ENCODE results near the gene MDC1.
"Not testable (repeated sequence)": the region's sequence is repeated elsewhere in the genome, so short reads cannot be mapped to it uniquely, and the experiment has no call there.

Gene MDC1

DNA sequence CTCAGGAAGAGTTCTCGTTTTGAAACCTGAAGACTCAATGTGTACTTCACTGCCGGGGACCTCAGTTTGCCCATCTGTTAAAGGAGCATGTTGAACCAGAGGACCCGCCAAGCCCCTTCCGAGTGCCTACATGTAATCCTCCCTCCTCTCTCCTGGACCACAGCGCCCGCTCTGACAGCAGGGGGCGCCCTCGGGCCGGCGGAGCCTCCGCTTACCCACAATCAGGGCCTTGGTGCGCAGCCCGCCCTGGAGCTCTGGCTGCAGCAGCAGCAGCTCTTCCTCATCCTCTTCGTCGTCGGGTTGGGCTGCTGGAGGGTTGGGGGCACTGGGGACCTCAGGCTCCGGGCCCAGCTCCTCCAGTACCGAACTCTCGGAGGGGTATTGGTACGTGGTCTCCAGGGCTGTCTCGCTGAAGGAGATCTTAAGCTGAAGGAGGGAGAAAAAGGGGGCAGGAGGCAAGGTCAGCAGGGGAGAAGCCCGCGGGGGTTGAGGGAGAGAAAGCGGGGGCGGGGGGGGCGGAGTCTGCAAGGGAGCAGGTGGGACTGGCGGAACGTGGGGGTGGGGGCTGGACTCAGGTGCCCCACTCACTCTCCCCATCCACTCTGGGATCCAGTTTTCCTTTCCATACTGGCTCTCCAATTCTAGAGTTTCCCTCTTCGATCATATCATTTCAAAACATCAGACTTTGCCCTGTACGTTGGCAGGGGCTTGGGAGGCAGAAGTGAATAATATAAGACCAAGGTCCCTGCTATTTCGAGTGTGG is 37.9 kb downstream of the MDC1 start:
- DNase-seq = peak; percentile 94

DNA sequence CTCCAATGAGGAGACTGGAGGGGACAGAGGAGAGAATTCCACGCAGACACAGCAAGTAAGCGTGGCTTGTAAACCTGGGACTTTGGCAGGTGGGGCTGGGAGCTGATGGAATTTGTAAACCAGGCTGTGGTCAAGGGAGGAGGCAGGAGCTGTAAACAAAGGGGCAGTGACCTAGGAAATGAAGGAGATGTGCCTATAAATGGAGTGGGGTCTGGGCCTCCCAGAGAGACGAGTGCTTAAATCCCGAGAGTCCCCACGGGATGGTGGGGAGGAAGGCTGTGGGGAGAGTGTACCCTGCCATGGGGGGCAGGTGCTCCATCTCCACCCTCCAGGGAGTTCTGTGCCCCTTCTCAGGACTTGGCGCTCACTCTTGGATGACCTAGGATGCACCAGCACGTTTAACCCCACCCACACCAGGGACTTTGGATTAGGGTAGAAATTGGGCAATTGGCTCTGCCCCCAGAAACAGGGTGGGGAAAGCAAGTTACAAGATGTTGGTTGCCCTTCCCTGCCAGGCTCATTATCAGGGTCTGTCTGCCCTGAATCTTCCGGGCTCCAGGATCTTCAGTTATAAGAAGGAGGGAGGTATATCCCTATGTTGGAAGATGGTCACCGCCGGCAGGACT is 40.3 kb downstream of the MDC1 start:
- DNase-seq = no peak

DNA sequence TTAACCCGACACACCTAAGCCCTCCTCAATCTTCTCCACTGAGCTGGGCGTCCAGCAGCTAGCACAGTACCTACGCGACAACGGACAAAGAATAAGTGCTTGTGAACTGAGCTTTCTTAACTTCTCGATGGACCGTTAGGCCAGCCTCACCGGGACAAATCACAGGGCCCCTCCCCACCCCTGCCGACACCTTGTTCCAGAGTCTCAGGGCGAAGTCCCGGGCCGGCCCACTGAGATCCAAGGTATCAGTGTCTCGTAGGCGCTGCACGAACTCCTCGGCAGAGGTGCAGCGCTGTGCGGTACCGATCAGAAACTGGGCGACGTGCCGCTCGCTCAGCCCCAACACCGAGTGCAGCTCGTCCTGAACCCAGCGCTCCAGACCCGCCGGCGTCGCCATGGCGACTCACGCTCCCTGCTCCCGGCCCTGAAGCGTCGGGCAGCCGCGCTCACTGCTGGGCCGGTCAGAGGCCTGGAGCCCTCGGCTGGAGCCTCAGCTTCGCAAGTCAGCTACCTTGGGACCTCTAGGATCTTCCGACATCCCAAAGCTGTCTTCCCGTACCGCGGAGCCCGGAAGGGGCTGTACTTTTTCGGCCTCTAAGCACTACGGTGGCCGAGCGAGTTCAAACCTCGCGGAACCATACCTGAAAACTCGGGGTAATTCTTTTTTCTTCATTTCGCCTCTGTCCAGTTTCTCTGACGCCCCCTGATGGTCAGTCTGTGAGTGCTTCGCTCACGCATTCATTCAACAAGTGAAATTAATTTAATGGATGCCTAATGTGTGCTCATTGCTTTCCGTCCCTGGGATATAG is 44.4 kb downstream of the MDC1 start, which contains the start of gene DHX16:
TSS of gene DHX16 (minus strand) at position 562 of the 809 bp plus-strand sequence. CDS start at position 397, 165 bp downstream.
- DNase-seq = peak; percentile 94

DNA sequence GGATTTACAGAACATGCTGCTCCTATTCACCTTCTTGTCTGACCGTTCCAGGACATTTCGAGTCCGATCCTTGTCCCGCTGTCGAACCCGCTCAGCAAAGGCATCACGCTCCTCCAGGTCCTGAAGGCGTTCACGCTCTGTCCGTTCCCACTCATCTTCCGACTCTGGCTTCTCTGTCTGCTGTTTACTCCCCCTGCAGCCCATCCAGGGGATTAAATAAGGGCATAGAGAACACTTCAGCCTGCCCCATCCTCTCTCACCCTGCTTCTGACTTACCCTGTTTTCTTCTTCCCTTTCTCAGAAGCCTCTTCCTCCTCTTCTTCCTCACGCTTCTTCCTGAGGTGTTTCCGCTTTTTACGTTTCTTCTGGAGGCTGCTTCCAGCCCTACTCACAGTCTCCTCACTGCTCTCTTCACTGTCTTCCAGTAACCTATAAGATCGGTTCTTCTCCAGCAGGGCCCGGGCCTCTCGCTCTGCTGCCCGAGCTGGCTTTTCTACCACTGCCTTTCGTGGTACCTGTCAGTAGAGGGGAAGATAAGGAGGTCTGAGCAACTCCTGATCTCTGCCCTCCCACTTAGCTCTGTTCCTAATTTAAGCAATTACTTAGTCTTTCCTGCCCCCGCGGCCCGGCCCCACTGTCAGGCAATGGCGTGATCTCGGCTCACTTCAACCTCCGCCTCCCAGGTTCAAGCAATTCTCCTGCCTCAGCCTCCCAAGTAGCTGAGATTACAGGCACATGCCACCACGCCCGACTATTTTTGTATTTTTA is 46.1 kb downstream of the MDC1 start:
- DNase-seq = no peak

DNA sequence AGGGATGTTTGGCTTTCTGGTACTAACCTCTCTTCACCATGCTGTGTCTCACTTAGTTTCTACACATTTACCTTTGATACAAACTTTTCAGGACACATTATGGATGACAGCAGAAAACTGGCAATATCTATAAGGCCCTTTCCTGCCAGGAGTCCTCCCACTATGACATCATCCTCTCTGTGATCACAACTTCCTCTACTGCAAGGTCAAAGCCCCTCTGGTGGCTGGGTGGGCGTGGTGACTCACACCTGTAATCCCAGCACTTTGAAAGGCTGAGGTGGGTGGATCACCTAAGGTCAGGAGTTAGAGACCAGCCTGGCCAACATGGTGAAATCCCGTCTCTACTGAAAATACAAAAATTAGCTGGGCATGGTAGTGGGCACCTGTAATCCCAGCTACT is 50.8 kb downstream of the MDC1 start:
- DNase-seq = peak; percentile 72

DNA sequence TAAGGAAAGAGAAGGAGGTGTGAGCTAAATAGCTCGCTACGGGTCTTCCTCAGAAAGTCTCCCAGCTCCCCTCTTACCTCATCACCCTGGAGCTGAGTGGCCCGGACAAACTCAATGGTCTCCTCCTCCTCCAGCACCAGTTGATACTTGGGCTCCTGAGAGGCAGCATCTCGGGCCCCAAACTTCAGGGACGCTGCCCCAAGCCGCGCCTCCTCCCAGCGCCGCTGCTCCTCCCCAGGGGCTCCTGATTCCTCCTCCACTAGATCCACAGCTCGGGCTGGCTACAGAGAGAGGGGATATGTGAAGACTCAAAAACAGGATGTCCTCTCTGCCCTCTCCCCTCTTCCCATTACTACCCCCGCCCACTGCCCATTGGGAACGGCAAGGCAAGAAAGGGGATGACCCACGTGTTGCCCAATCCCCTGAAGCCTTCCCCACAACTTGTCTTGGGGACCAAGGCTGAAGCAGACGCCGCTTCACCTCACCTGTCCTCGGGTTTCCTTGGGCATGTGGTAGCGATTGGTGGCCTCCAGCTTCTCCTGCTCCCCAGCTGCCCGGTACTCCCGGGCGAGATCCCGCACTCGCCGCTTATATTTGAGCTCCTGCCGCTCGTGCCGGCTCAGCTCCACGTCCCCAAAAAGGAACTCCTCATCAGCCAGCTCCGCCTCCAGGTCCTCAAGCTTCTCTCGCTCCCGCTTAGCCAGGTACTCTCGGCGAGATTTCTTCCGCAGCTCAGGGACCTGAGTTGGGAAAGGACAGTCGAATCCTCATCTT is 51.9 kb downstream of the MDC1 start:
- no peak for DNase-seq

DNA sequence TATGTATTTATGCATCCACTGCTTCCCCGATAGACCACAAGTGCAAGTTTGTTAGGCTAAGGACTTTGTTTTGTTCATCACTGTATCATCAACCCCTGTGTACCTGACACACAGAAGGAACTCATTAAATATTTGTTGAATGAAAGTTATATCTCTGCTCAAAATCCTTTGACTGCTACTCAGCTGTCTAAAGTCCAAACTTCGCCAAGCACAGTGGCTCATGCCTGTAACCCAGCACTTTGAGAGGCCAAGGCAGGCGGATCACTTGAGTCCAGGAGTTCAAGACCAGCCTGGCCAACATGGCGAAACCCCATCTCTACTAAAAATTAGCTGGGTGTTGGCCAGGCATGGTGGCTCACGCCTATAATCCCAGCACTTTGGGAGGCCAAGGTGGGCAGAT is 59.2 kb downstream of the MDC1 start:
- DNase-seq = not testable (repeated sequence)

DNA sequence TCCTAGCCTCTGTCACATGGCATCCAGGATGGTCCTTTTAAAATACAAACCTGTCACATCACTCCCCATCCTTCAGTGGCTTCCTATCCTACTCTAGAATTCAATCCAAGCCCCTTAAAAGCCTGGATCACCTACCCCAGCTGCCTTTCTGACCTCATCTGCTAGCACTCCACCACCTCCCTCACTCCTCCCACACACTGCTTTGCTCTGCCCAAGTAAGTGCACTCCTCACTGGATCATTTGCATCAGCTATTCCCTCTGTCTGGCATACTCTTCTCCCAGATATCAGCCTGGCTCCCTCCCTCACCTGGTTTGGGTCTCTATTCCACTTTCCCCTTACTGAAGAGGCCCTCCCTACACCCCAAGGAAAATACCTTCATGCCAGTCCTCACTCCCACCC is 59.6 kb downstream of the MDC1 start:
- DNase-seq = no peak

DNA sequence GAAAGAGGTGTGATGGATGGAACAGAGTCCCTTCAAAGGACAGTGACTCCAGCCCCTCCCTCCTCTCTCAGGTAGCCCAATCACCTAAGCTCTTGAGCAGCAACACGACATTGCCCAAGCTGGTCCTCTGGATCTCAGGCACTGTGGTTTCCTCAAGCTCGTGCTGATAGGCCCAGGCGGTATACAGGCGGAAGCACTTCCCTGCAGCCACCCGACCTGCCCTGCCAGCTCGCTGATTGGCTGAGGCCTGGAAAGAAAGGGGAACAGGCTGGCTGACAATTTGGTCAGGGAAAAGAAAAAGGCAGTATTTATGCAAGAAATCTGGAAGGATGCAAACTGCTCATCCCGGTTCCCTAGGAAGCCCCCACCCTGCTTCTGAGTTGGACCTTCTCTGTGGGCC is 60.6 kb downstream of the MDC1 start:
- no peak for DNase-seq

DNA sequence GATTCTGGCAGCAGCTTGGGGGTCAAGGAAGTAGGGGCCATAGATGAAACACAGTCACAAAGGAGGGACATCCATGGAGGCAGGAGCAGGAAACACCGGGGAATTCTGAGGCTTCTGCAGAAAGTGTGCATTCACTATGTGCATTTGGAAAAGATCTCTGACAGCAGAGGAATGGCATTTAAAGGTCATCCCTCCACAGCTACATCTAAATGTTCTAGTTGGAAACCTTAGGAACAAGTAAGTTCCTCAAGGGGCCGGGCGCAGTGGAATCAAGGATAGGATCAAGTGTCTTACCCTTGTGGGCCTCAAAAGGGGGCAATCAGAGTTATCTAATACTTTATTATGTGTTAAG is 61.4 kb downstream of the MDC1 start:
- DNase-seq = no peak

DNA sequence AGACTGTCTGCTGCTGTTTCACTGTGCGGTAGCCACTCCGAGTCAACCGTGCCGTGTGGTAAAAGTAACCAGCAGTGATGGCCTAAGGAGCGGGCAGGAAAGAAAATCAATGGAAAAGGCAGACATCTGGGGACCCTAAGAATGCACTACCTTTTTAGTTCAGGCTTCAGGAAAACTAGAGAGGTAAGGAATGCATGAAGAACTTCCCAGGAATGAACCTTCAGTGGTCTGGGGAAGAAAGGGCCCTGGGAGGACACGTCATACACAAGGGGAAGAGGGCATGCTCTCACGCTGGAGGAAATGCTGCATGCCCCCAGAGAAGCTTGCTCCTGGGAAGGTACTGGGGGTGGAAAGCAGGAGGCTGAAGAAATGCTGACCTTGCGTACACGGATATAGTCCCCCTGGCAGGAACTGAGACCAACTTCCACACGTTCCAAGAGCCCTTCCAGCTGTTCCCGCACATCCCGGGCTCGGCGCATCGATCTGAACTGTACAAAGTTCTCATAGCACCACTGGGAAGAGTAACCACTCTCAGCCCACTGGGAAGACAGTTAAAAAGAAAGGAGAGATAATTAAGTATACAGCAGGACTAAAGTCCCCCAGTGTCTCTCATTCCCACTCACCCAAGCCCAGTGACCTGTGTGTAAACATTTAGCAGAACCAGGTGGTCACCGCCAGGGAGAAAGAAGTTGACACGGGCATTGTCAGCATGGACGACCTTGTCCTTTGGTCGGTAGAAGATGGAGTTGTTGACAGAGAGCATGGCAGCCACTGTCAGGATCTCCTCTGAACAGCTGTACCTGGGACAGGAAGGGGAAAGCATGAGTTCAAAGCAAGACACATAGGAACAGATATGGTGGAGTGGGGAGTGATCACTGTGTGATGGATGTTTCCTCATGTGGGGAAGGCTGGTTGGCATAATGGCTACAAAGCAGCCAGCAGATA is 62.0 kb downstream of the MDC1 start:
- DNase-seq = no peak

DNA sequence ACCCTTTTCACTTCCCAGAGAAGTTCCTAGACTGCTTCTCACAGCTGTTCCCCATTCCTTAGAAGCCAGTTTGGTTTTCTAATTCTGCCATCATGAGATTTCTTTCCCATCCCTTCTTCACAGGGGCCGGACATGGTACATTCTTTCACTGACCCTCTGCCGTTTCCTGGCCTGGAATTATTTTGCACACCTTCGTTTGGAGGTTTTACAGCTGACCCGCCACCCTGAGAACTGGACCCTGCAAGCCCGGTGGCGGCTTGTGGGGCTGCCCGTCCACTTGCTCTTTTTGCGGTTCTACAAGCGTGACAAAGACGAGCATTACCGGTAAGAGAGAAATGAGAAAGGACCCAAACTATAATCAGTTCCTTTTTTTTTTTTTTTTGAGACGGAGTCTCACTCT is 65.9 kb downstream of the MDC1 start:
- no peak for DNase-seq
